NOMO-1 treated with dmso at 0.1 percent for 144 hours (cell line): Measurements from ENCODE around the gene PRKD1.

Source experiments
- DNase-seq: peaks from one replicate; lab custom pipeline; 2025; ENCODE audit not compliant: unreplicated experiment; lab: John Stamatoyannopoulos, UW

PRKD1 gene

DNA sequence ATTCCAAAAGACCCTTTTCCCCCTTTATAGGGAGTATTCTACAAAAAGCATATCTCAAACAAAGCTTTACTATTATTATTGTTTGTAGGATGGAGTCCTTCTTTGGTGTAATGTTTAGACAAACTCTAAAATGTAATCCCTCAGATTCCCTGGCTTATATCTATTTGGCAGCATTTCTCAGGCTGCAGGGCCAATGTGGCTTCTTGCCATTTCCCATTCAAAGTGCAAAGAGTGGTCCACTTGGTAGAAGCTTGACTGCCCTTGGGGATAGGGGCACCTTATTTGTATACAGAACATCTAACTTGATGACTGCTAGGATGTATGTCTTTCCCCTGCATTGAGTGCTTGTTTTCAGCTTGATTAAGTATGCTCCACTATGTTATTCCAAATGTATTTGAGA, 242.7 kb downstream of the PRKD1 start:
- DNase-seq, result no peak

DNA sequence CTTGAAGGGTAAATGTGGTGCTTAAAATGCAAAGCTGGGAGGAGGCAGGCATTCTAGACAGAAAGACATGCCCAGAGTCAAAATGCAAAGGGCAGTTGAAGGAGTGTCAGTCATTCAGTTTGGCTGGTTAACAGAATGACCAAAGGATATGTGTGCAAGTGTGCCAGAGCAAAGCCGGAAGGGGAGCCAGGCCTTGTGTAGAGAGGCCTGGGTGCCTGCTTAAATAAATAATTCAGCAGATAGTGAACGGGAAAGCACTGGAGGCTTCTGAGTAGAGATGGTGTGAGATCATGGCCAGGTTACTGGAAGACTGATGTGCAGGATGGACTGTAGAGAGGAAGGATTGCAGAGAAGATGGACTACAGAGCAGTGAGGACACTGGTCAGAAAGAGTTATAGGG, 244.9 kb downstream of the PRKD1 start:
- DNase-seq, result no peak

DNA sequence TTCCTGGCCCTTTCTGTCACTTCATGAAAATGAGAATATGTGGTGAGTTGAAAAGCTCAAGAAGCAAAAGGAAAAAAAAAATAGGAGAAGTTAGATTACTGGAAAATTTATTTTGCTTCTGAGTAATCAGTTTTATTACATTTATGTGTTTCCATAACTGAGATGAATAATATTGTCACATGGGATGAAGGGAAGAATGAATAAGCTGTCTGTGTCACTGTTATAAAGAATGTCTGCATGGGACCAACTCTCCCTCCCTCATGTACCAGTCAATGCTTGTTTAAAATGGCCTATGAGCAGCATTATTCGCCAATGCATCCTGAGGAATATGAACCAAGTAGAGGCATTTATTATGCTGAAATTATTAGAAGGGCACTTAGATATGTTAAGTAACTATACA, 246.3 kb downstream of the PRKD1 start:
- no peak for DNase-seq

DNA sequence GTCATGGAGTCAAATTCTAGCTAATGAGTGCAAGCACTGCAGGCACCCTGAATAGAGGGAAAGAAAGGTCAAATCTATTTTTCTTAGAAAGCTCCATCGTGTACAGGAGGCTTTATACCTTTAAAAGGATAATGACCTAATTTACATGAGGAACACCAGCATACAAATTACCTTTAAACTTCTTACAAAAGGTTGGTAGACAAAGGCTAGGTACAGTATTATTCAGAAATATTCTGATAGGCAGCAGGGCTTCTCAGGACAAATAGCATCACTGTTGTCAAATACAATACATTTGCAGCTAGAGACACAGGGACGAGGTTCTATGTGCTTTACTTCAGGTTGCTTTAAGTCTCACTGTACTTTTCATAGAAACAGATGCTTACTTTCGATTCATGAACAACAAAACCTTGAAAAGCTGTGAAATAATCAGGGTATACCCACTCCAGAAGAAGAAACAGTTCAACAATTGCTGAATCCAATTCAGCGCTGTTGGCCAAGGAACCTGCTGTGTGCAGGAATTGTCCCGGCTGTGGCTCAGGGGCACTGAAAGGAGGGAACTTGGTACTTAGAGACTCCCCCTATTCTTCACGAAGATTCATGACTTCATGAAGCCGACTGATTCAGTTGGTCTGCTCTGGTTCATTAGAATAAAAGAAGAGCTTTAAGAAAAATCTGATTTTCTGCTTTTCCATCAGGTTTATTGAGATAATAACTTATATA, 252.9 kb downstream of the PRKD1 start:
- DNase-seq, result no peak

DNA sequence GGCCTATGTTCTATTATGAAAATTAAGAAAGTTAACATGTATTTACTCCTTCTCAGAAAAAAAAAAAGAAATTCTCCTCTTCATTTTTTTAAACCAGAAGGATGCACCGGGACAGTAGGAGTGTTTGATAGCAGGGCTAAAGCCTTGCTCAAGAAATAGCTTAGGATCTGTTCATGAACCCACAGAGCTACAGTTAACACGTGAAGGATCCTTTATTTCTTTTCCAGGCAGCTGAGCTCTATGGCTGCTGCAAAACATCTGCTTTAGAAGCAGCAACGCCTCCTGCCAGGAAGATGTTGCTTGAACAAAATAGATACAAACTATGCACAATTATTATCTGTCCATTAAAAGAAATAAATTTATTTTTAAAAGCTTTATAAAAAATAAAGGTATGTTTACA, 254.8 kb downstream of the PRKD1 start:
- DNase-seq, result no peak

DNA sequence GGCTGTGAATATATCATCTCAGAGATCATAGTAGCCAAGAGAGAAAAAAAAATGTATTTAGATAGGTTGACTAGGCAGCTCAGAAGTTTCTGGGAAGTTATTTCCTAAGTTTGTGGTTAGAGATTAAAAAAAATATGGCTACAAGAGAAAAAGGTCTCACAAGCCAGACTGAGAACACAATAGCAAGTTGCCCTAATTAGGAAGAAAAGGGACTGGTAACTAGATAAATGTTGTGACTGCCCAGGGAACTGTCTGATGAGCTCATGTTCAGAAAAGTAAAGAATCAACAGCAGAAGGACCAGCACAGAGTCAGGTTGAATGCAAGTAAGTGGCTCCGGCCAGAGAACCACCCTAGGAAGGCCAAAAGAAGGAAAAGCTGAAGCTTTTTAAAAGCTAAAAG, 256.6 kb downstream of the PRKD1 start:
- DNase-seq, result no peak

DNA sequence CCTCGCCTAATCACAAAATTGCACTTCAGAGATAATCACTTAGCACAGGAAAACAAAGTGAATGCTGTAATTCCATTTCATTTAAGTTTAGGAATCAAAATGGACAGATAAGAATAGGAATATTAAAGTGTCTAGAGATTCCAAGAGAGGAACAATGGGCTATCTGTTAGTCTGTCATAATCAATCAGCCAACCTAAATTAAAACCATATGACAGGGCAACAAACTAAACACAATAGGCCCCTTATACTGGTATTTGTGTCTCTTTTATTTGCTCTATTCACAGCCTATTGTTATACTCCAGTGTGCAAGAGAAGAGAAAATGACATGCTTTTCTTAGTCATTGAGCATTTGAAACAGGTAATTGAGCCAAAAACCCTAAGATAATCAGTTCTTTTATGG, 259.4 kb downstream of the PRKD1 start:
- DNase-seq, result no peak

DNA sequence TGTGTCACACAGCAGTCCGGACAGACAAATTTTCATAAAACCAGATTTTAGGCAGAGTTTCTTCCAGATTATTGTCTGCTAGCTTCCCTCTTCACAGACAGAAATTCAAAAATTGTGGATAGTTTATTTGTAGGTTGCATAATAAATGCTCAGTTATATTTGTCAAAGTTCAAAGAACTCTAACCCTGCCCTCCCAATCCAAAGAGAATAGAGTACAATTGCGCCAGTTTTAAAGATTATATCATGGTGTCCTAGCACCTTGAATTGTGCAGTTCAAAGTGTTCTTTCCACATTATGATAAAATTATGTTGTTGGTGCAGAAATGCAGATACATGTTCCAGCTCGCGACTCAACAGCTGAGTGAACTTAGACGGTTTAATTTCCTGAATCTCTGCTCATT, 263.1 kb downstream of the PRKD1 start:
- no peak for DNase-seq

DNA sequence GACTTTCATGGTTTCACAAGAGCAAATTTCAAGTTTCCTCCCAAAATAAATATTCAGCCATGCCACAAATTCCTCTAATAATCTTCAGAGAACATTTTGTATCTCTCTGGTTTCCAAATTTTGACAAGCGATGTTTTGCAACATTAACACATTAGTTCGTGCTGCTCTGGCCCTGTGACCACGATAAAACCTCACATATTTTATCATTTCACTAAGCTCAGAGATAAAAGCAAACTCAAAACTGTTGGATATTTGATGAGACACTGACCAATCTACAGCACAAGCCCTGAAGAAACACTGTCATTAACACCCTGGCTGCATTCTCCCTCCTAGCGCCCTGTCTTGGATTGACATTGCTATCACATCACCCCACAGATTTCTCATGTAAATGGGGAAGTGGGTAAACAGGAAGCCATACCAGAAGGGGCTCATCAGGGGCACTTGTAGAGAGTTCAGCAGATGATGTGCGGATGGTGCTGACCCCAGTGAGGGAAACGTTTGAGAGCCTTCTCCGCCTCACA, 264.3 kb downstream of the PRKD1 start:
- DNase-seq, result no peak

DNA sequence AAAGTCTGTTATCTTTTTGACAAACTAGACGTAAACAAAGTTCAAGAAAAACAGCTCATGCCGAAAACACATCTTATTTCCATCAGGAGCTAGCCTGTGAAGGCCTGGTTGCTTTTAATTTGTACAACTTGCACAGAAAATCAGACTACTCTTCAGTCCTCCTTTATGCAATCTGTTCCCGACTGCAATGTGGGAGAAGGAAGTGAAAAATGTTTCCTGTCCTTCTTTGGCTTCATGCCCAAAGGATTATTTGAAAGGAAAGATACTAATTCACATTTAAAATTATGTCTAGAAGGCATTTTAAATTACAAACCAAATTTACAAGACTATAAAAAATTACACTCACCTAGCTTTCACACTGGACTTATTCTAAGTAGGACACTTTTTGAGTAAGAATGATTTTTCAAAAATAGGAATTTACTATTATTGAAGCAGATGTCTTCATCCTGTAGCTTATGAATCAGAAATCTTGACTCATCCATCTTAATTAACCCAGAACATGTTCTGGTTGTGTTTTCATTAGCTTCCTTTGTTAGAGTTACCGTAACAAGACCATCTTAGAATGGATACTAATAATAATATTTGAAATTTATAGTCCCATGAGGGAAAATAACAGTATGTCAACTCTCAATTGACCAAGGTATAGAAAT, 272.6 kb downstream of the PRKD1 start:
- no peak for DNase-seq

DNA sequence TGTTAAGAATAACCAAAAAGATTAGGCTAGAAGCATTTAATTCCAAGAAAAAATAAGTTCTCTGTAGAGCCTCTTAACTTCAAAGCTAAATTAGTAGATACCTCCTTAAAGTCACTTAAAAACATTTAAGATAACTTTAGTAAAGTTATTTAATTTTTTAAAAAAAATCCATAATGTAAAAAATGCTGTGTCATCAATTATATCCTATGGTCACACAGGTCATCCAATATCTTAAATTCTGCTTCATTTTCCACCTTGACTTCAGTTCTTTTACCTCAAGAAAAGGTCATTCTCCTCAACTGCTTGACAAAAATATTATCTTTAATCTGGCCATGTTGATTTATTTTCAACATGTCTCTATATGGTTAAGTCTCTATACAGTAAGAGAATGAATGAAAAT, 274.3 kb downstream of the PRKD1 start:
- no peak for DNase-seq

DNA sequence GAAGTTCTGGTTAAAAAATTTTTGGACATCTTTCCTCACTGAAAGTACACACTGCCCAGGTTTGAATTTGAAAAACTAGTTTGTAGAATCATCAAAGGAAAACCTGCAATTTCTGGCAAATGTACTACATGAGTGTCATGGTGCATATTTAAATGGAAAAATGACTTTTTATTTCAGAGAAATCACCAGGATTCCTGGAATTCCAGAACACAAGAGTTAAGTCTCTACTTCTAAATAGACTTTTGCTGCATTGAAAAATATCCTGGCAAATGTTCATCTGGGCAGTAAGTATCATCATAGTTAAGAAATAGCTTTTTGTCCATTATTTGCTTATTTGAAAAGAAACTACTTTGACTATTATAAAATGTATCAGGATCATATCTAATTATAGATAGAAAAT, 275.1 kb downstream of the PRKD1 start:
- DNase-seq, result no peak

DNA sequence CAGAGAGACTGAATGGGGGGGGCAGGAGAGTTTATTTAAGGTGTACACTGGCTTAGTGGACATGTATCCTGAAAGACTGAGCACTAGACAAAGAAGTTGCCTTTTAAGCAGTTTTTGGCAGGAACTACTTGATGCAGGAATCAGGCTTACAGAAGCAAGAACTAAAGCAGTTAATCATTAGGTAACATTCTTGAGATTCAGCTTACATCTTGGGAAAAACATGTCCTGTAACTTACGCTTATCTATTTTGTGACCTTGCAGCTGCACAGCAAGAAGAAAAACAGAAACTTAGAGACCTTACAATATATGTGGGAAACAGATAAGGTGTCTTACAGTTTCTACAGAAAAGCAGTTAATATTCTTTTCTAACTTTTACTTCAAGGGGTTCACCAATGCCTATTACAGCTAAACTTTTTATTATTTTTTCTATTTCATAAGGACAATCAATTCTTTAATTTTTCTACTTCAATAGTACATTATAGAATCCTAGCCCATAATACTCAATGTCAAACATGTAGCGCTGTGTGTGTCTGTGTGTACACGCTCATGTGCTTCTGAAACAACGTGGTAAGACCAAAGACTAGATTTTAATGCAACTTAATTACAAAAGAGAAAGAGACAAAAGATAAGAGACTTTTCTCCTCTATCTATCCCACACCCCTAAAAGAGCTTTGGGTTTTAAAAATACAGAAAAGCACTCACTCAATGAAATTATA, 276.9 kb downstream of the PRKD1 start:
- DNase-seq, result no peak

DNA sequence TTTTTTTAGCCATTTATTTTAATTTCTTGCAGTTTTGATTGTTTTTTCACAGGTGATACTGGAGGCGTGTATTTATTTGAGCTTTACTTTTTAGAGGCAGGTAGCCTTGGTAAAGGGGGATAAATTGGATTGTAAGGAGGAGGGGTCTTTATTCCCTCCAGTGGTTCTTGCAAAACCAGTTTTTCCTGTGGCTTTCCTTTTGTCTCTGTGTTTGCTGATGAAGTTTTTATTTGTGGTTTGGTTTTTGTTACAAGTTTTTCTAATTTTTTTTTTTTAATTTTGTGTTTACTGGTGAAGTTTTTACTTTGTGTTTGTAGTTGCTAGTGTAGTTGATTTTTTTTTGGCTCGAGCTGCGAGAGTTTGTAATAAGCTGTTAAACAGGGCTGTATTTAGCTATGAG, 278.5 kb downstream of the PRKD1 start:
- DNase-seq, result no peak

DNA sequence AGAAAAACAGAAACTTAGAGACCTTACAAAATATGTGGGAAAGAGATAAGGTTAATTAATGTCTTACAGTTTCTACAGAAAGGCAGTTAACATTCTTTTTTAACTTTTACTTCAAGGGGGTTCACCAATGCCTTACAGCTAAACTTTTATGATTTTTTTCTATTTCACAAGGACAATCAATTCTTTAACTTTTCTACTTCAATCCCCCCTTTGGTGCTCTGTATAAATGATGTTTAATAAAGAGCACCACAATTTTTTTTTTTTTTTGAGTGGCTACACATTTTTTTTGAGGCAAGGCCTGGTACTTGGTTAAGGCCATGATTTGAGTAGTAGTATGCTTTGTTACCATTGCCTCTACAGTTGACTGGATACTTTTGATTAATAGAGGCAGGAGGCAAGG, 279.6 kb downstream of the PRKD1 start:
- no peak for DNase-seq

DNA sequence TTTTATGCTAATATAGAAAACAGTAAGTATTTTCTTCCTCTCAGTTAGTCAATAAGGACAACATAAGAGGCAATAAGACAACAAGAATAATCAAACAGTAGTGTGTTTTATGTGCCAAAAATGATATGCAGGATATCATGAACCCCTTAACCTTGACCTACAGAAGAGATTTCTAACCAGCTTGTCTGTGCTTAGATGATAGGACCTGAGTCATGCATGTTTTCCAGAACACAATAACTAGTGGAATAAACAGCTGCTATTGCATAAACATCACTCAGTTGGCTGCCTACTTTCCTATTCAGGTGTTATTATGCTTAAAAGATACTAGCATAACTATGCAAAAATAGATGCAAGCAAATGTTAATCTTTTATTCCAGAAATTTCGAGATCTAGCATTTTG, 282.5 kb downstream of the PRKD1 start:
- no peak for DNase-seq

DNA sequence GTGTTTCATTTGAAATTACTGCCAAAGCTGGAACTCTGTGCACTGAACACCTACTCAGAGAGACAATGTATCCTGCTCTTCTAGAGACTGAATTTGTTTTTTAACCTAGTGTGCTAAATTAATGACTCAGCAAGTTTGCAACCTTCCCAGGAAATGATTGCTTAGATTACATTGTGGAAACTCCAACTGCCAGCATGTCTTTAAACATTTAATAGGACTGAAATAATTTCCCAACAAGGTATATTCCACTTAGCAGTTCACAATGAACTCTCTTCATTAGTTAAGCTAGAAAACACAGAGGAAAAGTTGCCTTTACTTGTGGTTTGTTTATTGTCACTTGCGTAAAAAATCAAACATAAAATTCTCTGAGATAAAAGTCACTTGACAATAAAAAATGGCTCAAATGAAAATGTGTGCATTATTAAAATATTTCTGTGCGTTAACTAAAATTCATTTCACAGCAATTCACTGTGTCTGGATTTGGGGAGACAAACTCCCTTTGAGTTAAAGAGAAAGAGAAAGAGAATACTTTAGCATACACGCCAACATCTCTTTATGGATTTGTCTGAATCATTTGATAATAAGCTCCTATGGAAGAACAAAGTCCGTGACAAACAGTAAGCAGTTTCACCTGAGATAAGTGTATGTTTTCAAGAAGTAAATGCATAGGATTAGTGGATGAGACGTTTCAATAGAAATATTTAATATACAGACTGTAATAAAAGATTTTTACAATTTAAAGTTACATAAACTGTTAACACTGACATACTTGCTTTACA, 284.0 kb downstream of the PRKD1 start:
- no peak for DNase-seq

DNA sequence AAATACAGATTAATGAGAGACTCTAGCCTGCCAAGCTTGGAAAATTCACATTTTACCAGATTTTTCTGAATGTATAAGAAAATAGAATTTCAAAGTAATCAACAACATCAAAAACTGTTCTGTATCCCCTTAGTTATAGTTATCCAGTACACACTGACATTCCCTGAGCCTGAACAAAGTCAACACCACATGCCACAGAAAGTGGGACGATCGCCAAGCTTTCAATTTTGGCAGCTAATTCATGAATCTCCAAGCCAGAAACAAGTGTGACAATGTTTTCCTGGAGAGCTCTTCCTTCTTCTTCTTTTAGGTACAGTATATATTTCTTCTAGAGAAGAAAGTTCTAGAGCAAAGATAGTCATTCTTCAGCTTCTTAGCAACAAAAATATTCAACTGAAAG, 290.2 kb downstream of the PRKD1 start:
- DNase-seq, result no peak

DNA sequence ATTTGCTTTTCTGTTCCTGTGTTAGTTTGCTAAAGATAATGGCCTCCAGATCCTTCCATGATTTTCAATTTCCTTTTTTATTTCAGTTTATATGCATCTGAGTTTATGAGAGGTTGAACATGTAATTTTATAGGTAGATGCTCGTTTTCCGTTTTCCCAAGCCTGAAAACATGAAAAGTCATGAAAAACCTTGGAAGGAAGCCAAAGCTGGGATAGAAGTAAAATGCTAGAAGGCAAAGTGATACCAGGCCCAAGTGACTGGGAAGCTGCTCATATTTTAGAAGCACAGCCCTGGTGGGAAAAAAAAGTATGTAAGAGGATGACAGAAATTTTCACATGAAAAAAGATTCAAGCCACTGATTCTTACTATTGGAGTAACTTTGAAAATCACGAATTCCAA, 290.8 kb downstream of the PRKD1 start:
- DNase-seq, result no peak

DNA sequence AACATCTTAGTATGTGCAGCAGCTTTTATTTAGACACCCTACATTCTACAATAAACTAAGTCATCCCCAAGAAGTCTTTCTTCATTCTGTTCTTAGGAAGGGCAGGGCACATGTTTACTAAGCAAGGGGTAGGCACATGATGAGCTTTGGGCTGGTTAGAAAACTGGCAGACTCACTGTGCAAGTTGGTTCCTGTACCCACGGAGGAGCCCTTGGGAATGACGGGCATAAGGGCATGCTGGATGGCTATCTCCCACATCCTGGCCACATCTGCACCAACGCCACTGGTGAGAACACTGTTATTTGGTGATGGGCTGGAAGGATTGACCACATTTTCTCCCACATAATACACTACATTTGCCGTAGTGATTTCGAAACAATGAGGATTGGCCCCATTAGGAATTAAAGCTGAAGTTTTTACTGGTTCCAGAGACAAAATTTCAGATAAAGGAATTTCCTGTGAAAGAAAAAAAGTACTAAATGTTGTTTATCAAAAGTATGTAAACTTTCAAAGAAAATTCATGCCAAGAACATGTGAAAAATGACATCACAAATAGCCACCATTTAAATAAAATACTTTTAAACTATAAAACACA, 297.0 kb downstream of the PRKD1 start:
- no peak for DNase-seq

DNA sequence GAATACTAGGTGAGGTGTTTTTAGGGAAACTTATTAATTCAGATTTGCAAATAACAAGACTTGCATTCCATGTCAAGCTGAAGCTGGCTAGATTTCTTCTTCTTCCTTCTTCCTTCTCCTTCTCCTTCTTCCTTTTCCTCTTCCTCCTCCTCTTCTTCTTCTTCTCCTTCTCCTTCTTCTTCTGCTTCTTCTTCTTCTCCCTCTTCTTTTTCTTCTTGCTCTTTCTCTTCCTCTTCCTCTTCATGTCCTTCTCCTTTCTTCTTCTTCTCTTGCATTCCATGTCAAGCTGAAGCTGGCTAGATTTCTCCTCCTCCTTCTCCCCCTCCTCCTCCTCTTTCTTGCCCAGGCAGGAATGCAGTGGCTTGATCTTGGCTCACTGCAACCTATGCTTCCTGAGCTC, 297.8 kb downstream of the PRKD1 start:
- no peak for DNase-seq
